Prostate gland (tissue), 2 donors: ENCODE measurements around the gene PCDHA1.

ENCODE experiments used
- CTCF ChIP-seq, 4 experiments: fragments of 200-600 bp in 2 of 4; fragments of 450-650 bp in 2 of 4; sonication (generic) in 2 of 4; IDR thresholded peaks; 1 replicate in 3 of 4; 2 replicates in 1 of 4; pipeline ENCODE4 v1.5.1; 2016 to 2019; ENCODE audit warnings: antibody characterized with exemption in 4 of 4, mild to moderate bottlenecking in 2 of 4, moderate library complexity in 2 of 4
- POLR2A ChIP-seq: fragments of 450-650 bp; IDR thresholded peaks from one replicate; pipeline ENCODE4 v1.6.1; 2016; ENCODE audit warnings: antibody characterized with exemption, mild to moderate bottlenecking
- POLR2AphosphoS5 ChIP-seq: sonication (generic); formaldehyde crosslinking; IDR thresholded peaks from one replicate; pipeline ENCODE4 v1.6.1; 2017; ENCODE audit warnings: antibody characterized with exemption

DNA sequence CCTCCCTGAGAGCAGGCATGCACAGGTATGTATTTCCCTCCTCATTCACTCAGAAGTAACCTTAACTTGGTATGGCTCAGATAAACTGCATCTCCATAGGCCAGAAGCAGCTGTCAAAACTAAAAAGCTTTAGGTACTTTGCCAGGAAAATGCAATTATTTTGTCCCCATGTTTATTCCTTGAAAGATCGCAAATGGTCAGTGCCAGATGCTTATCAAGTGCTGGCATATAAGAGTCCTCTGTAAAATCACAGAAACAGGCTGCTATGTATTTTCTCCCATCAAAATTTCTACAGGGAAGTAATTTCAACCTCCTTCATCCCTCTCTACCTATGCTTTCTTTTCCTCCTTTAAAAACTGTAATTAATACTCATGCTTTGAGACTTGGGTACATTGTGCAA, 193.0 kb downstream of the PCDHA1 start:
- no peak for TF ChIP-seq CTCF (IDR thresholded peaks at IDR 0.05)
- no peak for TF ChIP-seq POLR2AphosphoS5
- no peak for TF ChIP-seq POLR2A
